K562 (cell line): Measurements from ENCODE around the gene PPP1R12C. TPM values are rescaled to one million over a fixed set of nuclear protein-coding genes. Genes with fewer than 3 reads are reported as not detected.

ENCODE experiments used
- BRF2 ChIP-seq: IDR thresholded peaks from 3 replicates; pipeline ENCODE4 v1.6.1; 2011; ENCODE audit warnings: borderline replicate concordance, mild to moderate bottlenecking; ENCODE audit not compliant: insufficient read length, insufficient read depth
- DIDO1 ChIP-seq: fragments of 450-650 bp; IDR thresholded peaks from 2 replicates; pipeline ENCODE4 v1.6.1; 2016; ENCODE audit warnings: low read depth, missing biosample characterization, missing genetic modification characterization
- FOSL1 ChIP-seq: fragments of 200-800 bp; sonication (Bioruptor generic); conservative IDR thresholded peaks from 2 replicates; pipeline ENCODE4 v1.6.1; 2016; ENCODE audit warnings: missing genetic modification characterization, missing compliant biosample characterization
- HDGF ChIP-seq: fragments of 450-650 bp; IDR thresholded peaks from 2 replicates; pipeline ENCODE4 v1.6.1; 2016
- LARP7 ChIP-seq: fragments of 450-650 bp; IDR thresholded peaks from 2 replicates; pipeline ENCODE4 v1.6.1; 2016
- MTA1 ChIP-seq: fragments of 450-650 bp; IDR thresholded peaks from 2 replicates; pipeline ENCODE4 v1.6.1; 2017; ENCODE audit warnings: borderline replicate concordance
- NKRF ChIP-seq: fragments of 450-650 bp; IDR thresholded peaks from 2 replicates; pipeline ENCODE4 v1.6.1; 2016; ENCODE audit warnings: borderline replicate concordance
- NUFIP1 ChIP-seq: fragments of 450-650 bp; IDR thresholded peaks from 2 replicates; pipeline ENCODE4 v1.6.1; 2018; ENCODE audit not compliant: partially characterized antibody
- POU5F1 ChIP-seq: fragments of 150-350 bp; IDR thresholded peaks from 2 replicates; pipeline ENCODE4 v1.6.1; 2014; ENCODE audit warnings: borderline replicate concordance, low read length, low read depth, mild to moderate bottlenecking; ENCODE audit not compliant: partially characterized antibody
- THRA ChIP-seq: fragments of 450-650 bp; IDR thresholded peaks from 2 replicates; pipeline ENCODE4 v1.6.1; 2017; ENCODE audit warnings: mild to moderate bottlenecking, moderate library complexity
- TRIM28 ChIP-seq: fragments of 450-650 bp; IDR thresholded peaks from 2 replicates; pipeline ENCODE4 v1.6.1; 2017
- ZNF253 ChIP-seq: fragments of 250-450 bp; sonication (Bioruptor Pico); conservative IDR thresholded peaks from 2 replicates; pipeline ENCODE4 v1.6.1; 2021; ENCODE audit warnings: mild to moderate bottlenecking
- ZNF324 ChIP-seq: fragments of 250-450 bp; sonication (Bioruptor Pico); IDR thresholded peaks from 2 replicates; pipeline ENCODE4 v1.4.0; 2020; ENCODE audit warnings: mild to moderate bottlenecking
- ZNF408 ChIP-seq: fragments of 250-450 bp; sonication (Bioruptor Pico); IDR thresholded peaks from 2 replicates; pipeline ENCODE4 v1.4.0; 2020; ENCODE audit warnings: low read depth, mild to moderate bottlenecking, moderate library complexity
- ZNF644 ChIP-seq: fragments of 200-800 bp; sonication (Bioruptor generic); IDR thresholded peaks from 2 replicates; pipeline ENCODE4 v1.6.1; 2016; ENCODE audit warnings: low read depth, missing genetic modification characterization, missing compliant biosample characterization
- polyA plus RNA-seq, 8 experiments: library from polyadenylated mRNA; depleted of rRNA in 4 of 8; stranded (reverse) in 5 of 8; unstranded in 3 of 8; fragments of >200 nt; fragmentation: Nextera tagmentation in 2 of 8; fragmentation: Illumina TruSeq in 1 of 8; extraction: Ambion mirVana in 2 of 8; extraction: Trizol in 1 of 8; gene quantifications; 2 replicates each; pipeline versions ENCODE4 v1.2.1 to v1.2.3, GENCODE V29; 2011 to 2014; ENCODE audit warnings: inconsistent platforms in 1 of 8, missing spikeins in 1 of 8
- total RNA-seq, 7 experiments: library from RNA; depleted of rRNA in 6 of 7; stranded (reverse); fragments of >200 nt in 6 of 7; fragmentation: Illumina TruSeq in 2 of 7; extraction: Trizol in 2 of 7; gene quantifications; 2 replicates each; pipeline versions ENCODE4 v1.2.1 to v1.2.3, GENCODE V29; 2011 to 2021; ENCODE audit warnings: low replicate concordance in 1 of 7

Gene PPP1R12C
- total and polyA plus RNA-seq, 9 of the 15 experiments (the other 6 are each of a cell fraction or from before 2014, with no cell fraction given) = 1.8 to 136 (median 33.7) TPM

GRCh38 chr19:55117663-55118391 is 390 bp upstream of the PPP1R12C start (continued):
- TF ChIP-seq THRA (no peak), ZNF408 (CRISPR knock-in tag) (no peak), HDGF (peak; percentile 56; the same call in 1 of the 2 replicates), POU5F1 (peak; percentile 73), LARP7 (peak; percentile 96), MTA1 (peak; percentile 70), FOSL1 (tag) (0 out of 2 replicates have a peak, but pooled peaks have one; percentile 39), NKRF (peak; percentile 74), ZNF253 (no peak), DIDO1 (tag) (peak; percentile 77), TRIM28 (no peak; the same call in 1 of the 2 replicates), ZNF324 (CRISPR knock-in tag) (no peak), ZNF644 (tag) (no peak; the same call in 1 of the 2 replicates), NUFIP1 (no peak), BRF2 (no peak)
